Lower lobe of right lung (tissue), 2 donors: ENCODE data around the gene DHRS13. TPM values are rescaled to one million over a fixed set of nuclear protein-coding genes. Genes with fewer than 3 reads are reported as not detected.

Source experiments
- ATAC-seq, 2 donors: fragments of 200-7000 bp; cut with Tn5 transposase; one replicate each; pipeline ENCODE4 v1.9.1; 2020 to 2022; ENCODE audit warnings: mild to moderate bottlenecking in 2 of 2, moderate library complexity in 2 of 2
- DNase-seq: peaks from one replicate; pipeline ENCODE4 v3.0.0-alpha.2; 2020
- H3K27ac ChIP-seq: fragments of 200-600 bp; one replicate; pipeline ENCODE4 v1.8.0; 2022
- H3K27me3 ChIP-seq: fragments of 200-600 bp; one replicate; pipeline ENCODE4 v1.8.0; 2022; ENCODE audit warnings: low read depth
- H3K36me3 ChIP-seq: fragments of 200-600 bp; one replicate; pipeline ENCODE4 v1.8.0; 2022; ENCODE audit warnings: mild to moderate bottlenecking
- H3K4me1 ChIP-seq: fragments of 200-600 bp; one replicate; pipeline ENCODE4 v1.8.0; 2022
- H3K4me3 ChIP-seq: fragments of 200-600 bp; one replicate; pipeline ENCODE4 v1.8.0; 2022; ENCODE audit warnings: mild to moderate bottlenecking
- H3K9me3 ChIP-seq: fragments of 200-600 bp; one replicate; pipeline ENCODE4 v1.8.0; 2022
- CTCF ChIP-seq: fragments of 200-600 bp; IDR thresholded peaks from one replicate; pipeline ENCODE4 v1.8.0; 2022; ENCODE audit warnings: antibody characterized with exemption, mild to moderate bottlenecking
- intact Hi-C: fragments of 100-400 bp; cut with DNase I; formaldehyde crosslinking; loops from one replicate; pipeline ENCODE4 v1.11.0; 2022
- total RNA-seq: library from RNA; stranded (reverse); fragmentation: NEBNext Ultra II Directional; extraction: Animal tissue kit (Norgen Biotek cat#: 25700); gene quantifications from one replicate; pipeline ENCODE4 v1.2.1, GENCODE V29; 2021
- donor health status: DM: no; HTN: yes; CAD: no; lungs with severe emphysema.

DHRS13 gene
- total RNA-seq, 1 donor from 2014 or later: 10.6 TPM

GRCh38 chr17:28918295-28918694 is 15.4 kb upstream of the DHRS13 start:
- no peaks in the 10 kb centered on the region for H3K27me3 ChIP-seq
- peaks cover 99% of the 10 kb centered on the region for H3K36me3 ChIP-seq
- DNase-seq (no peak), ATAC-seq (no peak)
- no peaks in the 10 kb centered on the region for H3K4me1 ChIP-seq
- no peak overlapping the region for H3K4me3 ChIP-seq
- H3K9me3 ChIP-seq: no peaks in the 10 kb centered on the region
- H3K27ac ChIP-seq: no peak overlapping the region
- no peak for TF ChIP-seq CTCF
- intact Hi-C loops: loop anchor here (10.0 kb wide), 1 partner anchor 153 kb away; no protein-coding TSS in a partner anchor

GRCh38 chr17:28917465-28917864 is 14.6 kb upstream of the DHRS13 start:
- Histone ChIP-seq H3K9me3 (no peaks in the 10 kb centered on the region), H3K27ac (no peak overlapping the region), H3K4me1 (peaks cover 5% of the 10 kb centered on the region), H3K36me3 (peaks cover 99% of the 10 kb centered on the region), H3K27me3 (no peaks in the 10 kb centered on the region), H3K4me3 (no peak overlapping the region)
- no peak for TF ChIP-seq CTCF
- no peak for DNase-seq
- intact Hi-C loops: loop anchor here (10.0 kb wide), 1 partner anchor 153 kb away; no protein-coding TSS in a partner anchor
- ATAC-seq: no peak

- intact Hi-C loops: loop anchor here (10.0 kb wide), 1 partner anchor 152 kb away; no protein-coding TSS in a partner anchor
- H3K4me1 ChIP-seq: peaks cover 10% of the 10 kb centered on the region
- H3K27ac ChIP-seq: no peak overlapping the region
- no peak overlapping the region for H3K4me3 ChIP-seq
- H3K27me3 ChIP-seq: no peaks in the 10 kb centered on the region
- no peak for ATAC-seq
- no peak for TF ChIP-seq CTCF
- DNase-seq: no peak
- no peaks in the 10 kb centered on the region for H3K9me3 ChIP-seq
- H3K36me3 ChIP-seq: peaks cover 99% of the 10 kb centered on the region
Observed at GRCh38 chr17:28917029-28917428, 14.2 kb upstream of the DHRS13 start.

GRCh38 chr17:28916302-28916934 is 13.5 kb upstream of the DHRS13 start:
- Histone ChIP-seq H3K27ac (no peak overlapping the region), H3K36me3 (peaks cover 99% of the 10 kb centered on the region), H3K27me3 (no peaks in the 10 kb centered on the region), H3K9me3 (no peaks in the 10 kb centered on the region), H3K4me1 (peaks cover 15% of the 10 kb centered on the region), H3K4me3 (no peak overlapping the region)
- peak; percentile 55 for DNase-seq
- TF ChIP-seq CTCF: peak; percentile 75
- ATAC-seq: peak; percentile 69 to 80
- intact Hi-C loops: loop anchor here (10.0 kb wide), 1 partner anchor 152 kb away; no protein-coding TSS in a partner anchor

GRCh38 chr17:28912938-28913333 is 10.1 kb upstream of the DHRS13 start:
- peaks cover 99% of the 10 kb centered on the region for H3K36me3 ChIP-seq
- no peak for ATAC-seq
- intact Hi-C loops: loop anchor here (10.0 kb wide), 1 partner anchor 148 kb away; no protein-coding TSS in a partner anchor

More at GRCh38 chr17:28912938-28913333, 10.1 kb upstream of the DHRS13 start:
- Histone ChIP-seq H3K9me3 (no peaks in the 10 kb centered on the region), H3K27me3 (no peaks in the 10 kb centered on the region), H3K27ac (no peak overlapping the region), H3K4me1 (peaks cover 28% of the 10 kb centered on the region), H3K4me3 (no peak overlapping the region)
- no peak for TF ChIP-seq CTCF
- no peak for DNase-seq
